DMS 273 (cell line): ENCODE measurements around the gene C6orf132.

Experiments
- DNase-seq: peaks from one replicate; lab custom pipeline; 2025; ENCODE audit not compliant: unreplicated experiment; lab: John Stamatoyannopoulos, UW

Gene C6orf132

DNA sequence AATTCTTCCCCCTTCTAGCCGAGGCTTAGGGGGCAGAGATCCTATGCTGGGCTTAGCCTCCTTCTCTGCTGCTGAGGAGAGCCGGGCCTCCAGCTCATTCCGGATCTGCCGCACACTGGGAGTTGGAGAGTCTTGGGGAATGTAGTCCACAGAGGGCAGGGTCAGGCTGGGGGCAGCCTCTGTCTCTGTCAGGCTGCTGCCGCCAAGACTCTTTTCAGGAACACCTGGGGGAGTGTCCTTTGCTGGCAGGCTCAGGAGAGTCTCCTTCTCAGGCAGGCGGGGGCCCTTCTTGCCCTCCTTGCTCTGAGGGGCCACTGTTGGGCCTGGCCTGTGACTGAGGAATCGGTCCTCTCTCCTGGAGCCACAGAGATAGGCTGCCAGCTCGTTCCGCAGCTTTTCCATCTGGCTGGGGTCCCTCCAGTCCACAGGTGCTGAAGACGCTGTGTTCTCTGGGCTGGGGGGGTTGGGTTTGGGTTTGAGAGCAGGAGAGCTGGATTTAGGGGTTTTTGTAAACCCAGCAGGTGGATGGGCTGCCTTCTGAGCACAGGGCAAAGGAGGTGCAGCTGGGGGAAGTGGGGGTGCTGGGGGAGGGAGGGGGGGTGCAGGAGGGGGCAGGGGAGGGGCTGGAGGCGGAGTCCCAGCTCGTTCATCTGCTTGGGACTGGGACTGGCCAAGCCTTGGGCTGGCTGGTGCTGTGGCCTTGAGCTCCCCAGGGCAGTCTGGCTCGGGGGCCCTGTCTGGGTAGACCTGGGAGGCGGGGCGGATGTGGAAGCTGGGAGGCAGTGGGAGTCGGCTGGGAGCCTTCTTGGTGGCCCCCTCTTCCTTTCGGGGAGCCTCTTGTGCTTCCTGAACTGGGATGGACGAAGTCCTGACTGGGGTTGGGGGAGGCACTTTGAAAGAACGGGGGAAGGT lies 36.1 kb downstream of the C6orf132 start:
- no peak for DNase-seq

DNA sequence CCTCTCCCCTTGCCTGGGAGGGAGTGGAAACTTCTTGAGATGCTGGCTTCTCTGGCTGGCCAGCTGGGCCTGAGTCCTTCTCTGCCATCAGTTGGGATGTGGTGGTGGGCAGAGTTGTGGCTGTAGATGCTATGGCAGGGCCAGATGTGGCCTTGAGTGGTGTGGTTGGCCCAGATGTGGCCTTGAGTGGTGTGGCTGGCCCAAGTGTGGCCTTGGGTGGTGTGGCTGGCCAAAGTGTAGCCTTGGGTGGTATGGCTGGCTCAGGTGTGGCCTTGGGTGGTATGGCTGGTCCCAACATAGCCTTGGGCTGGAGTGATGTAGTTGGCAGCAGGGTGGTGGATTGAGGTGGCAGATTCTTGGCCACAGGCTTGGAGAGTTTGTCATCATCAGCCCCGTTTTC lies 36.7 kb downstream of the C6orf132 start:
- DNase-seq, result no peak

DNA sequence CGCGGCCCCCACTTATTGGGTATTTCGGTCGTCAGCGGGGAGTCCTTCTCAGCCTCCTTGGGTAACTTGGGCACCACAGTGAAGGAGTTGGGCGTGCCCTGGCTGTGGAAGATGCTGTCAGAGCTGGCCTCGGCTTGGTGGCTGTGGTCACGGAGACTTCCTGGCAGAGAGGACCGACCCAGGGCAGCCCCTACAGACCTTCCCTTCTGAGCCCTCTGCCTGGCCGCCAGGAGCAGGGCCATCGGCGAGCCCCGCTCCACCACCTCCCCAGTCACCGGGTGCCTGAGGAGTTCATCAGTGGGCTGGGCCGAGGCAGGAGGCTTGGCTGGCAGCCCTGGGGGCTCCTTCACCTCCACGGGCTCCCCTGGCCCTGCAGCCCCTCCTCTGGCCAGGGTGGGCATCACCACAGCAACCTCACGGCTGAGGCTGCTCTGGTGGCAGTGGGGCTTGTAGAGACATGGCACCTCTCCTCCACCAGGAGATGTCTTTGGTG lies 37.2 kb downstream of the C6orf132 start:
- DNase-seq, result no peak

DNA sequence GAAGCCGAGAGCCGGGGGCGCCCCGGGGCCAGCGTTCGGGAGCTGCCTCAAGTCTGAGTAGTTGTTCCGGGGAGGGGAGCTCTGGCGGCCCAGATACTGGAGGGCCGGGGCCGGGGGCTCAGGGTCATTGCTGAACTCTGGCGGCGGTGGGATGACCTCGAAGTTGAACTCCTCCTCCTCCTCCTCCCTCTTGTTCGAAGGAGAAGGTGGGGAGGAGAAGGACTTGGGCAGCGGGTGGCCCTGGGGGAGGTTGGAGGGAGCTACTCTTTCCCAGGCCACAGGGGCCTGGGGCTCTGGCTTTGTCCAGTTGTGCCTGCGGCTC lies 37.7 kb downstream of the C6orf132 start:
- DNase-seq, result no peak

DNA sequence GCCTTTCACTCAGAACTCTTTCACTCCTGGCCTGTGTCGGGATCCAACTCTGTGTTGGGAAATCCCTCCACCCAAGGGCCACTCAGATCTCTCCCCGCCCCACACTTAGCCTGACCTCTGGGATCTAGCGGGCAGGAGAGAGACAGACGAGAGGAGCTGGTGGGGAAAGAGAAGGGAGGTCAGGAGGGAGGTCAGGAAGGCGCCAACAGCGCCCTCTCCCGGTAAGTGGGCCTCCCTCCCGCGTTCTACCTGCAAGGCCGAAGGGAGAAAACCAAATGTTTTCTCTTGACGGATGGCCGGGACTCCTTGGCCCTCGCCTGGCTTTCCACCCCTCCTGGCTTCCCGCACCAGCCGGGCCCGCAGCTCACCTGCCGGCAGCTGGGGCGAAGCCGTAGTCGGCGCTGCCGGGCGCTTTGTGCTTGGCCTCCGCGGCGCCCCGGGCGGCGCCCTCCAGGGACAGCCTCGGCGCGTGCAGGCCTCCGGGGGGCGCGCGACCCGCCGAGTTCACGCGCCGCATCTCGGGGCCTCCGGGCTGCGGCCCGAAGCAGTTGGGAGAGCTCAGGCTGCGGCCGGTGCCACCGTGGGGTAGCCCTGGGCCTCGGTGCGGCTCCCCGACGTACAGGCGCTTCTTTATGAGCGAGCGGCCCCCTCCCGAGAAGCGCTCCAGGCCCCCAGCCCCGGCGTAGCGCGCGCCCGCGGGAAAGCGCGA lies 38.2 kb downstream of the C6orf132 start:
- no peak for DNase-seq

DNA sequence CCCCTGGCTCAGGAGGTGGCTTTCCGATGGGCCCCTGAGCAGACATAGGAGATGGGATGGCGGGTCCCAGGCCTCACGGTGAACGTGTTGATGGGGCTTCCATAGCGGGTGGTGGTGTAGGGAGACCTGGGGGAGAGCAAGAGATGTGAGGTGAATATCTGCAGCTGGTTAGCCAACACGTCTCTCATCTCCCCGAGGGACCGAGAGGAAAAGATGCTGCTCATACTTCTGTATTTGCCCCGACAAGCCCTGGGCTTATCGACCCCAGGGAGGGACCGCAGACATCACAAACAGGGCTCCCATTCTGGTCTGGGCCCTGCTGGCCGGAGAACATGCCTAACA lies 38.7 kb downstream of the C6orf132 start:
- DNase-seq, result no peak

DNA sequence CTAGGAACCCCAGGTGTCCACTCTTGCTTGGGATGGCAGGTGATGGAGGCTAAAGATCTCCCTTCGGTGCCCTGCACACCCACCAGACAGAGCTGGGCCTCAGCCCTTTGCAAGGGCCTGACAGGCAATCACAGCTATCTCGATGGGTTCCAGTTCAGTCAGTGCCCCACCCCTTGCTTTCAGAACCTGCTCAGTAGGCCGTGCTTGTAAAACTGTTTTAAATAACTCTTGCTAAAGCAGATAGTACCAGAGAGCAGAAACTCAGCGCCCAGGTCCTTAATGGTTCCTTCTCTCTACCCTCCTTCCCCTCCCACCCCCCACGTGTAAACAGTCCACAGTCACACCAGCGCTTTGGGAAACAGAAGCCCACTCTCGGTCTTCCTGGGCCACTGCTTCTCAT lies 39.2 kb downstream of the C6orf132 start:
- DNase-seq, result no peak

DNA sequence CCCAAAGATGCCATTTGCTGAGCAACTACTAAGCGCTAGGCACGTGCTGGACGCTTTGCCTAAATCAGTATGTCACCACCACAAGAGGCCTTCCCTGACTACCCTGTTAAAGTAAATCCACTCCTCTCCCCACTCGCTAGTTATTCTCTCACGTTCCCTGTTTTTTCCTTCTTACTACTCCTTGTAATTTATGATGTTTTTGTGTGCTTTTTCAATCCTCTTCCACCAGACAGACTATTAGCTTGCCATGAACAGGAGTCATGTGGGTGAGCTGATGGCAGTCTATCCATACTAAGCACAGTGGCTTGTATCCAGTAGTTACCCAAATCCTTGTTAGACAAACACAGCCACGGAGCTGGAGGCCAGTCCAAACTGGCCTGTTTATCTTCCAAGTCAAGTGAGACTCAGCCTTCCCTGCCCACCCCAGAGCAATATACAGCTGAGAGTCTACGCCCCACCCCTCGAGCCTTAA lies 41.2 kb downstream of the C6orf132 start:
- no peak for DNase-seq

DNA sequence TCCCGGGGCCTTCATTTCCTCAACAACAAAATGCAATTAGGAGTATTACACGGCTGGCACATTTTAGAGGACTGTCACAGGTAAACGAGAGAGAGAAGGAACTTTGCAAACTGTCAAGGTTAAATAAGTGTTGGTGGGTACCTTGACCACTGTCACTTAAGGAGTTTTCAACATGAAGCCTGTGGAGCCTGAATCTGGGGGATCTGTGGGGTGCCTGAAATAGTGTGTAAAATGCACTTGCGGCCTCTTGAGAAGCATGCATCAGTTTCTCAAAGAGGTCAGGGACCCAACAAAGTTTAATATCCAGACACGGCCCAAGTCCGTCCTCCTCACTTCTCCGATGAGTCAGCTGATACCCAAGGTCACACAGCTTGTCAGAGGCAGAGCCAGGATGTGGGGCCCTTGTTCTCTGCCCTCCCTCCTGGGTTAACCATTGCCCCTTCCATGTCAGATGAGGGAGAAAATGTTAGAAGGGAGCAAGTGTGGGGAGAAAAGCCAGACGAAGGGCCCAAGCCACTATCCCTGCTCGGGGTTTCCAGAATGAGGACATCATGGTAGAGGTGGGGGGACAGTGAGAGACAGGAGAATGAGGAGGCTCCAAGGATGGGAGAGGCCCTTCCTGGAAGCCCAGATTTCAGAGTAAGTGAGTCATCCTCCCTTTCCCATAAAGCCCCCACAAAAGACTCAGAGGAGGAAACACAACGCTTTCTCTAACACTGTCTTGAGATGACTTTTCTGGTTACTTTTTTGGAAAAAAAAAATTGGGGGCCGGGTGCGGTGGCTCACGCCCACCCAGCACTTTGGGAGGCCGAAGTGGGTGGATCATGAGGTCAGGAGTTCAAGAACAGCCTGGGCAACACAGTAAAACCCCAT lies 42.2 kb downstream of the C6orf132 start:
- DNase-seq, result no peak

DNA sequence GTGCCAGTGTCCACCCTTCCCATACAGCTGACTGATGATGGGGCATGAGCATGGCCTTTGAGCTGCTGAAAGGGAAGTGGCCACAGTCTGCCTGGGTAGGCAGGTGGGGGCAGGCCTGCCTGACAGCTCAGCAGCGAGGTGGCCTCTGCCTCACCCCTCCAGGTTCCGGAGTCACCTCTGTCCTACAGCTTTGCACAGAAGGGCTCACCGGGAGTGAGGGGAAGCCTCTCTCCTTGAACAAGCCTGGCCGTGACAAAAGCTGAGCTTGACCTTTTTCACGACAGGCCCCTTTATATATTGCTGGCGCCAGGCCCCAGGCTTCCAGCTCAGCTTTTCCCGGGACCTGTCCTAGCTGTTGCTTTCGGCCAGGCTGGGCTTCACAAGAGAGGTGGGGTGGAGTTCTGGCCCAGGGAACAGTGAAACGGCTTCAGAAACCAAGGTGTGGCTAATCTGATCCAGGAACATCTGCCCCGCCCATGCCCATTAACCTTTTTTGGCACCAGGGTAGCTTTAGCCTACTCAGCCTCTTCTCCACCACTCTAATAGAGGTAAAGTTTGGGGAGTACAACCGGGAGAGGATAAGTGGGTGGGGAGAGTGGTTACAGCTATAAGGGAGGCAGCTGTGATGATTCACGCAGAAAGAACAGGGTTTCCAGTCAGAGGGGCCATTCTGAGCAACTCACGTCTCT lies 42.9 kb downstream of the C6orf132 start:
- DNase-seq, result no peak

DNA sequence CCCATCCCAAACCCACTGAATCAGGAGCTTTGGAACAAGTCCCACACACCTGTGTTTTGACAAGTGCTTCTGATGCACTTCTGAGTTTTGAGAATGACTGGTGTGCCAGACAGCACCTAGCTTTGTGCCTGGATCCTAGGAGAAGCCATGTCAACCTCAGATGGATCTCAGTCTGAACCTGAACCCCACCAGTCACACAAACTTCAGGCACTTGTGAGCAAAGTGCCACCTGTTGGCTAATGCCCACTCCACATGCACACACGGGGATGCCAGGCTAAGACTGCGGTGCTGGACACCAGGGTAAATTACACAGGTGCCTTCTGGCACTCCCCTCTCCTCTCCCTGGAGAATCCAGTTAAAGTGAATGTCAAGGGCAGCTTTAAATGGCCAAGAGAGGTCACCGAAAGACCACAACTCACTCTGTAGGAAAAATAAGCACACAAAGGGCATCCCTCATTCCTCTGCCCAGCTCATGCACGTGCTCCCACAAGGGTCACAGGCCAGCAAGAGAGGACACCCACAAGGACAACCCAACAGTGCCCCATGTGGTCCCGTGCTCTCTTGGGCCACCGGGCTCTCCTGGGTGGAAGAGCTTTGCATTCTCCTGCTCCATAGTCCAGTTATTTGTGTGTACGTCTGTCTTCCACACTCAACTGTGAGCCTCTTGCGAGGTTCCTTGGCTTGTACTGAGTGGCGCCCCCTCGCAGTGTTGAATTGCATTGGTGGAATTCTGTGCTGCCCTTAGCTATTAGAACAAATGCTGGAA lies 46.5 kb downstream of the C6orf132 start:
- peak; percentile 35 for DNase-seq

DNA sequence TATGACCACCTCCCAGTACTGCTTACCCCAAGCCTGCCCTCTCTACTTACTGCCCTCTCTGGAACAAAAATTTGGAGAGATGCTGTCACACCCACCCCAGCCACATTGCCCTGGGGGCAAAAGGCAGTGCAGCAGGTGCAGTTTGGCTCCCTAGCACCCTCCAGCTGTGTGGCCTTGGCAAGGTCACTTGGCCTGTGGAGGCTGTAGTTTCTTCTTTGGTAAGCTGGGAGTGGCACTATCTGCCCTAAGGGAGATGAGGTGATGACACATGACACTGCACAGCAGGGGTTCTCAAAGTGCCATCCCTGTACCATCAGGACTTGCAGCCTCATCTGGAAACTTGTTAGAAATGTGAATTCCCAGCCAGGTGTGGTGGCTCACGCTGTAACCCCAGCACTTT lies 47.3 kb downstream of the C6orf132 start:
- no peak for DNase-seq

DNA sequence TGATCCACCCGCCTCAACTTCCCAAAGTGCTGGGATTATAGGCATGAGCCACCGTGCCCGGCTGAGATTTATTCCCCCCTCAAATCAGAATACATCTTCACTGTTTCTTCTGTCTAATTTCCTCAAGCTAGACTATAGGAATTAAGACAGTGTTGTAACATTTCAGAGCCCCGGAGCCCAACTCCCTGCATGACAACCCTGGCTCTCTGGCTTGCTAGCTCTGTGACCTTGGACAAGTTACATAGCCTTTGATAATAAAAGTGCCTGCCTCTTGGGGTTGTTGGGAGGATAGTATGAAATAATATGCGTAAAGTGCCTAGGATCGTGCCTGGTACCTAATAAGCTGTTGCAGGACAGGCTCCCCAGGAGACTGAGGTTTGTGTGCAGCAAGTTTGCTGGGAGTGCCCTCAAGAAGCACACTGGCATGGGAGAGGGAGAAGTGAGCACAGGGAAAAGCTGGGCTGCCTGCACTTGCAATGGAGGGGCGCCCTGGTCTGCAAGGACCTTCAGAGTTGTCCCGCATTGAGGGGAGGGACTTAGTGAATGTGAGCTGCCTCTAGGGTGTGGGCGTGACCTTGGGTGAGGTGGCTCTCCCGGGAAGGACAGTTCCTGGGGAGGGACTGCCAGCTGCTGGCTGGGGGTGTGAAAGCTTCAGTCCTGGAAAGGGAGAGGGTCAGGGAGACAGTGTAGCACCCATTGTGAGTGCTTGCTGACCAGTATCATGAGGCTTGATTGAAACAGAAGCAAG lies 48.7 kb downstream of the C6orf132 start:
- DNase-seq, result peak; percentile 29

DNA sequence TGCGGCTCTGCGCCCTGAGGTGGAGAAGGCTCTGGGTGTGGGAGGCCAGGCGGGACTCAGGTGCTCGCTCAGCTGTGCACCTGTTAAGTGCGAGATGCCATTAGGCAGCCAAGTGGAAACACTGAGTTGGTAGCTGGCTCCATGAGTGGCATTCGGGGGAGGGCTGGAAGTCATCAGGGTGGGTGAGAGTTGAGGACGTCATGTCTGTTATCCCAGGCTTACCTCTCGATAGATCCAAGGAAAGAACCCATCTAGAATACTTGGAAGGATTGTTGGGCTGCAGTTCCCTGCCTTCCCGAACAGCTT lies 50.7 kb downstream of the C6orf132 start:
- DNase-seq, result no peak

DNA sequence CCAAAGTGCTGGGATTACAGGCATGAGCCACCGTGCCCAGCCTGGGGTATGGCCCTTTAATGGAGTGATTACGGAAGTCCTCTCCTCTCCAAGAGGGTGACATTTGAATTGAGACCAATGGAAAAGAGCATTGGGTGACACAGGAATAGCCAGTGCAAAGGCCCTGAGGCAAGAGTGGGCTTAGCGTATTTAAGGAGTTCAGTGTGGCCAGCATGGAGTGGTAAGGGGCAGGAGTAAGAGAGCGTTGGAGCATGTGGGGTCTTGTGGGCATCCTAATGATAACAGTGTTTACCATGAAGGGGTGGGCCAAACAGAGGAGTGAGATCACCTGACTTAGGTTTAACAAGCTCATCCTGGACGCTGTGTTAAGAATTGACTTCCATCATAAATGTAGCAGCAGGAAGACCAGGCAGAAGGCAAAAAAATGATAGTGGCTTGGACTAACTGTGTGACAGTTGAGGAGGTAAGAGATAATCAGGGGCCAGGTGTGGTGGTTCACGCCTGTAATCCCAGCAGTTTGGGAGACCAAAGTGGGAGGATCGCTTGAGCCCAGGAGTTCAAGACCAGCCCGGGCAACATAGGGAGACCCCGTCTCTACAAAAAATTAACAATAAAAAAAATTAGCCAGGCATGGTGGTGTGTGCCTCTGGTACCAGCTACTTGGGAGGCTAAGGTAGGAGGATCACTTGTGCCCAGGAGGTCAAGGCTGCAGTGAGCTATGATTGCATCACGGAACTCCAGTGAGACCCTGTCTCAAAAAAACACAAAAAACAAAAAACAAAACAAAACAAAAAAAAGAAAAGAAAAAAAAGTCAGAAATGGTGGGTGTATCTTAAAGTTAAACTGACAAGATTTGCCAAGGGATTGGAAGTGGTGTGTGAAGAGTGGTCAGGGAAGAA lies 51.4 kb downstream of the C6orf132 start:
- no peak for DNase-seq

DNA sequence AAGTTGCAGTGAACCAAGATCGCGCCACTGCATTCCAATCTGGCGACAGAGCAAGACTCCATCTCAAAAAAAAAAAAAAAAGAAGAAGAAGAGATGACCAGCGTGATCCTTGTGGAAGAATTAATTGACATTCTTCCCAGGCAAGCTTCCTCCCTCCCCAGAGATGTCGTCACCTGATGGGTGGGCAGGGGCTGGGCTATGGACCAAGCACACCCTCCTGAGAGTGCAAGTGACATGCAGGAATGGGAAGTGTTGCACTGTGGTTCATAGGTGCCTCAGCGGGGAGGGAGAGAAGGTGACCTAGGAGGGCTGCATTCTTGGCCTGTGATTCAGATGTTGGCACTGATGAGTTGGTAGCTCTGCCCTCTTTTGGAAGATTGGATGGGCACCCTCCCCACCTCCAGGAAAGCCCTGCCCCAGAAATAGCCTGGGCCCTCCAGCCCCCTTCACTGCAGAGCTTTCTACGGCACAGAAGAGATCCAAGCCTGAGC lies 54.3 kb downstream of the C6orf132 start:
- no peak for DNase-seq

DNA sequence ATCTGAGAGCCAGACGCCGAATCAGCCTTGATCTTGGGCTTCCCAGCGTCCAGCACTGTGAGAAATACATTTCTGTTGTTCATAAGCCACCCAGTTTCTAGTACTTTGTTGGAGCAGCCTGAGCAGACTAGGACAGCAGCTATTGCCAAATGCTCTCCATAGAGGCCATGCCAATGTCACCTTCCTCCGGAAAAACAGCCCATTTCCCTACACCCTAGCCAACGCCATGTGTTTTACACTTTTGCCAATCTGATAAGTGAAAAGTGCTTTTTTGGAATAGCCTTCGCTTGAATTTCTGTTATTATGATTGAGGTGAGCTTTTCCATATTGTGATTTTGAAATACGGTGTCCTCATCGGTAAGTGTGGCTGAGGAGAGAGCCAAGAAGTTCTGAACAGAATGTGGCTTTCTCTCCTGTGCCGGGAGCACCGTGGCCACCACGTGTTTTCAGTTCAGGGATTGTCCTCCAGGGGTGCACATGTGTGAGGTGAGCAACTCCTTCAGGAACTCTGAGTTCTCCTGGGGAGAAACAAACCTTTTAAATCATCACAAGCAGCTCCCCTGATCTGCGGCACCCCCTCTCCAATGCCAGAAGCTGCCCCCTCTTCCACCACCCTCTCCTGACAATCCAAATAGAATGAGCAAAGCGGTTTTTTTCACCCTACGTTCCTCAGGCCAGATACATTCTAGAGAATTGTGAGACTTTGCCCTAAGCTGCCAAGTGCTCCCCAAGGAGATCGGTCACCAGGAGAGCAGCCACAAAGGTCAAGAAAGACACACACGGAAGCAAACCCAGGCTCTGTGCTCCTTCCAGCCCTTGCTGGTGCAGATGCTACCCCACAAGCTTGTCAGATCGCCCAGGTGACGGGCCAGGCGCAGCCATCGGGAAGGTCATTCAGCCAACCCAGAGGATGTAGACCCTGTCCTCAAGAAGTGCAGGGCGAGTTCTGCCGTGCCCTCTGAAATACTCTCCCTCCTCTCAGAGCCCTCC lies 56.1 kb downstream of the C6orf132 start:
- DNase-seq, result peak; percentile 30
